Hepatocyte (in vitro differentiated cells): ENCODE results near the gene SOX6. TPM values are rescaled to one million over a fixed set of nuclear protein-coding genes. Genes with fewer than 3 reads are reported as not detected.

ENCODE experiments used
- DNase-seq: peaks from one replicate; pipeline ENCODE4 v3.0.0-alpha.2; 2016; ENCODE audit warnings: low spot score
- H2AFZ ChIP-seq: fragments of 200-600 bp; sonication (generic); 2 replicates; pipeline ENCODE4 v1.6.0; 2016; ENCODE audit warnings: antibody characterized with exemption, mild to moderate bottlenecking
- H3K27ac ChIP-seq: fragments of 200-600 bp; sonication (generic); 2 replicates; pipeline ENCODE4 v1.5.1; 2016; ENCODE audit warnings: mild to moderate bottlenecking
- H3K27me3 ChIP-seq: fragments of 200-600 bp; sonication (generic); 2 replicates; pipeline ENCODE4 v1.6.1; 2016
- H3K36me3 ChIP-seq: fragments of 200-600 bp; sonication (generic); replicated peaks from 2 replicates; pipeline ENCODE4 v1.5.1; 2016; ENCODE audit warnings: low read depth; ENCODE audit not compliant: insufficient read depth
- H3K4me1 ChIP-seq: fragments of 200-600 bp; sonication (generic); 2 replicates; pipeline ENCODE4 v1.5.1; 2016; ENCODE audit warnings: mild to moderate bottlenecking, moderate library complexity; ENCODE audit not compliant: insufficient read depth
- H3K4me2 ChIP-seq: fragments of 200-600 bp; sonication (generic); 2 replicates; pipeline ENCODE4 v1.6.0; 2016
- H3K4me3 ChIP-seq: fragments of 200-600 bp; sonication (generic); 2 replicates; pipeline ENCODE4 v1.5.1; 2016; ENCODE audit warnings: mild to moderate bottlenecking
- H3K79me2 ChIP-seq: fragments of 200-600 bp; sonication (generic); 2 replicates; pipeline ENCODE4 v1.6.0; 2017; ENCODE audit warnings: mild to moderate bottlenecking
- H3K9me2 ChIP-seq: fragments of 200-600 bp; sonication (generic); replicated peaks from 2 replicates; pipeline ENCODE4 v1.6.0; 2017; ENCODE audit warnings: mild to moderate bottlenecking; ENCODE audit not compliant: insufficient read depth
- H3K9me3 ChIP-seq: fragments of 200-600 bp; sonication (generic); 2 replicates; pipeline ENCODE4 v1.5.1; 2016; ENCODE audit warnings: low read depth, mild to moderate bottlenecking
- H4K20me1 ChIP-seq: fragments of 200-600 bp; sonication (generic); 2 replicates; pipeline ENCODE4 v1.6.0; 2016; ENCODE audit warnings: mild to moderate bottlenecking; ENCODE audit not compliant: insufficient read depth, poor library complexity, severe bottlenecking
- CTCF ChIP-seq: fragments of 200-600 bp; sonication (generic); IDR thresholded peaks from 2 replicates; pipeline ENCODE4 v1.5.1; 2016; ENCODE audit warnings: antibody characterized with exemption, mild to moderate bottlenecking; ENCODE audit not compliant: poor library complexity
- EZH2 ChIP-seq: fragments of 200-600 bp; sonication (generic); IDR thresholded peaks from 2 replicates; pipeline ENCODE4 v1.6.1; 2016; ENCODE audit warnings: antibody characterized with exemption, mild to moderate bottlenecking, borderline replicate concordance
- EZH2phosphoT487 ChIP-seq: fragments of 200-600 bp; sonication (generic); IDR thresholded peaks from one replicate; pipeline ENCODE4 v1.6.1; 2018; ENCODE audit warnings: antibody characterized with exemption, mild to moderate bottlenecking, low read depth, moderate library complexity; ENCODE audit not compliant: unreplicated experiment, severe bottlenecking
- WGBS: methylation state at CpG from one replicate; pipeline ENCODE4 v1.1.6; 2016; ENCODE audit warnings: low lambda C conversion rate; ENCODE audit errors: missing lambda C conversion rate; 5-methylcytosine and 5-hydroxymethylcytosine counted together
- polyA plus RNA-seq: library from polyadenylated mRNA; unstranded; fragments of >200 nt; fragmentation: Nextera tagmentation; extraction: Ambion mirVana; gene quantifications from 2 replicates; pipeline ENCODE4 v1.2.1, GENCODE V29; 2016
- total RNA-seq: library from RNA; depleted of rRNA; stranded (reverse); fragments of >200 nt; gene quantifications from 2 replicates; pipeline ENCODE4 v1.2.3, GENCODE V29; 2014

Gene SOX6
- total and polyA plus RNA-seq, 2 experiments from 2014 or later = 23.2 to 75.7 TPM

- no peaks in the 10 kb centered on the region for H3K9me2 ChIP-seq
- no peak overlapping the region for H3K4me3 ChIP-seq
- H3K79me2 ChIP-seq = peaks cover 11% of the 10 kb centered on the region
- H3K4me1 ChIP-seq = peaks cover 7% of the 10 kb centered on the region
- no peaks in the 10 kb centered on the region for H3K27me3 ChIP-seq
- no peaks in the 10 kb centered on the region for H4K20me1 ChIP-seq
- no peaks in the 10 kb centered on the region for H3K36me3 ChIP-seq
- no peak overlapping the region for H2AFZ ChIP-seq
- DNase-seq = no peak
- TF ChIP-seq CTCF = no peak
- TF ChIP-seq EZH2 = no peak
- no peak for TF ChIP-seq EZH2phosphoT487
- no peaks in the 10 kb centered on the region for H3K9me3 ChIP-seq
- no peak overlapping the region for H3K27ac ChIP-seq
- H3K4me2 ChIP-seq = no peak overlapping the region
These were observed 236.3 kb downstream of the SOX6 start for GRCh38 chr11:16120008-16120407.

DNA sequence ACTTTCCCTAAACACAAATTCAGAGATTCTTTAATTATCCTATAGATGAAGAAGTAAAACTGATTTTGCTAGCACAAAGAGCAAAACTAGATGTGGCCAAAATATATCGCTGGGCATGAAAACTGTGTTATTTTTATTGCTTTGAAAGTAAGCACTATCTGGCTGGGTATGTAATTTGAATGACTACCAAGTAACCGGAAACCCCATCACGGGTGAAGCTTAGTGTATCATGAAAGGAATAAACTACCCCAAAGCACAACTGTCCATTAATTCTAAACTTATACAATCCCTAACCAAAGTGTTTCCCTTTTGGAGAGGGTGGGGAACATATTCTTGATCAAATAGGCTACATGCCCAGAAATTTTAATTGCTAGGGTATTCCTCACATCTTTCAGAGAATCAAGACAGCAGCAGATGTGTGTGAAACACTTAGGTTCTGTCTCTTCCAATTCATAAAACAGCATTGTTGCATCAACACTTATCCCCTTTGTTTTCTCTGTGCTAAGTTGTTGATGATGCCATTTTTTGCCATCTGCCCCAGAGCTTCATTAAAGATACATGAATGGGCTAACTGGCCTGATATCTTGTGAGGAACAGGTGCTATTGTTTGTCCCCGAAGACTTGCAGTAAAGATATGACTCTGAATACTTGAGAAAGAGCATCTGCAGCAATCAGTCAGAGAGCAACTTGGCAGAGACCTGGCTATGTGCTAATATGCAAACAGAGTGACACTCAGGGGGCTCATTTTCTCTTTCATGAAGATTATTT, 238.2 kb downstream of the SOX6 start:
- Histone ChIP-seq H3K4me3 (no peak overlapping the region), H3K27me3 (no peaks in the 10 kb centered on the region), H3K27ac (no peak overlapping the region), H3K9me3 (no peaks in the 10 kb centered on the region), H3K4me1 (peaks cover 22% of the 10 kb centered on the region), H3K9me2 (no peaks in the 10 kb centered on the region), H2AFZ (no peak overlapping the region), H4K20me1 (no peaks in the 10 kb centered on the region), H3K36me3 (no peaks in the 10 kb centered on the region), H3K4me2 (no peak overlapping the region), H3K79me2 (peaks cover 11% of the 10 kb centered on the region)
- no peak for DNase-seq
- 69% methylated on average over 4 of the region's 4 CpGs for WGBS
- TF ChIP-seq CTCF (no peak), EZH2 (no peak), EZH2phosphoT487 (no peak)

GRCh38 chr11:16114978-16115871, 241.1 kb downstream of the SOX6 start:
- peak; percentile 66 for DNase-seq
- no peaks in the 10 kb centered on the region for H4K20me1 ChIP-seq
- no peaks in the 10 kb centered on the region for H3K79me2 ChIP-seq
- TF ChIP-seq EZH2 = no peak
- no peak for TF ChIP-seq EZH2phosphoT487
- no peak for TF ChIP-seq CTCF
- H2AFZ ChIP-seq = no peak overlapping the region
- H3K9me3 ChIP-seq = no peaks in the 10 kb centered on the region
- H3K4me3 ChIP-seq = no peak overlapping the region
- peak overlapping the region; percentile 57 for H3K4me2 ChIP-seq
- no peaks in the 10 kb centered on the region for H3K36me3 ChIP-seq
- 45% methylated on average over 1 of the region's 1 CpG for WGBS
- no peaks in the 10 kb centered on the region for H3K9me2 ChIP-seq
- H3K27me3 ChIP-seq = no peaks in the 10 kb centered on the region
- peaks cover 41% of the 10 kb centered on the region for H3K4me1 ChIP-seq
- H3K27ac ChIP-seq = peak overlapping the region; percentile 77
